GM21723 (cell line): ENCODE measurements around the gene BICD1.
"Not testable (repeated sequence)": the region's sequence is repeated elsewhere in the genome, so short reads cannot be mapped to it uniquely, and the experiment has no call there.

Experiments
- ATAC-seq: cut with Tn5 transposase; IDR thresholded peaks from one replicate; pipeline ENCODE4 v1.9.1; 2021; ENCODE audit warnings: mild to moderate bottlenecking, moderate library complexity; ENCODE audit not compliant: unreplicated experiment

The BICD1 gene

DNA sequence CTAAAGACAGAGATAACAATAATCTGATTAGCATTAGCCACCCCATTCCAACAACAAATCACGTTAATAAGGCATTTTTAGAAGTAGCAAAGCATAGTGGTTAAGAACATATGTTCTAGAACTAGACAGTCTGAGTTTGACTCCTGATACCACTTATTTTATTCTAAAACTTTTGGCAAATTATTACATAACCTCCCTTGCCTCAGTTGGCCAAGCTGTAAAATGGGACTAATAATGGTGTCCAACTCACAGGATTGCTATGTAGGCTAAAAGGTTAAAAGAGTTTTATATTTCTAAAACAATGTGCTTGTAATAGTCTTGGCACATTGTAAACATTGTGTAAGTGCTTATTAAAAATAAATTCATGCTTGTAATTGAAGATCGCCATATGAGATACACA lies 168.0 kb downstream of the BICD1 start:
- no peak for ATAC-seq

DNA sequence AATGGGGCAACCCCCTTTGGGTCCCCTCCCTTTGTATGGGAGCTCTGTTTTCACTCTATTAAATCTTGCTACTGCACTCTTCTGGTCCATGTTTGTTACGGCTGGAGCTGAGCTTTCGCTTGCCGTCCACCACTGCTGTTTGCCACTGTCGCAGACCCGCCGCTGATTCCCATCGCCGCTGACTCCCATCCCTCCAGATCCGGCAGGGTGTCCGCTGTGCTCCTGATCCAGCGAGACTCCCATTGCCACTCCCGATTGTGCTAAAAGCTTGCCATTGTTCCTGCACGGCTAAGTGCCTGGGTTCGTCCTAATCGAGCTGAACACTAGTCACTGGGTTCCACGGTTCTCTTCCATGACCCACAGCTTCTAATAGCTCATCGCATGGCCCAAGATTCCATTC lies 168.9 kb downstream of the BICD1 start:
- ATAC-seq = not testable (repeated sequence)

DNA sequence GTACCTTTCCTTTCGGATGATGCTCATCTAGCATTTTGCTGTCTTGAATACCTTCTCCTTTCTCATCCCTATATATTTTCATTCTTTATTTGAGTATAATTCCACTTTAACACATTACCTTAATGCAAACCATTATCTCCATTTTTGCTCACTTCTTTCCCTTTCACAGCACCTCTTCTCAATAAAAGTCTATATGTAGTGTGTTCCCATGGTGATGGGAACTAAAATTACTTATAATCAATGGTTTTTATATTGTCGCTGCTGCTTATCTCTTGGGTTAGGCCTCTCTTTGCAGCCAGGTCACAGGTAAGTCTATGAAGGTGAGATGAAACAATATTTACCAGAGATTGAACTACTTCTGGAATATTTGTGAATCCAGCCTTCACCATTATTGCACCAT lies 171.1 kb downstream of the BICD1 start:
- no peak for ATAC-seq

DNA sequence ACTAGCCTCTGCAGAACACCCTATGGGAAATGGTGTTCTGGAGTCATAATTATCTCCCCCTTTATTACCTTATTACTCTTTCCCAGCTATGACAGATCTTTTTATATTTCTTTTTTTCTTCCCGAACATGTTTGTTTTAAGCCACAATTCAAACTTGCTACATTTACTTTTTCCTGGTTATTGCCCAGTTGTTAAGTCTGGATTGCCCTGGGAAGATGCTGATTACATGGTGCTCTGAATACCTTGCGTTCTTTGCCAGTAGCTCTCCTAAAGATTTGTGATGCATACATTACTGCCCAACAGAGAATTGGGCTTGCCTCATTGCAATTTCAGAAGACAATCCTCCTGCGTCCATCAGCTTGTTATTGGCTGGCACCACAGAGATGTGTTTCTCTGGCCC lies 174.5 kb downstream of the BICD1 start:
- no peak for ATAC-seq

DNA sequence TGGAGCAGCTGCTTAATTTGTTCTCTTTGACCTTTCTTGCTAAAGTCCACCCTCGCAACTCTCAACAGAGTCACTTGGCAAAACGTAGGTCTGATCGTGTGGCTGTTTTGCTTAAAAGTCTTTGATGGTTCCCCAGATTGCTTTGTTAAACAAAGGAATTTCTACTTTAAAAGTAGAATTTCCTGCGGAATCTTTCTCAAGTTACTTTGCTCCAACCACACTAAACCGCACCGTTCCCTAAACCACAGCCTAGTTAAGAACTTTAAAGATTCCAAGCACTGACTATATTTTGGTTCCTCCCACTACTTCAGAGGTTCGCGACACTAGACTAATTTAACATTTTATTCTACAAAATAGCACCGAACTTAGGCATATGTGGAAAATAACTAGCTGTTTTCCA lies 177.9 kb downstream of the BICD1 start:
- no peak for ATAC-seq

DNA sequence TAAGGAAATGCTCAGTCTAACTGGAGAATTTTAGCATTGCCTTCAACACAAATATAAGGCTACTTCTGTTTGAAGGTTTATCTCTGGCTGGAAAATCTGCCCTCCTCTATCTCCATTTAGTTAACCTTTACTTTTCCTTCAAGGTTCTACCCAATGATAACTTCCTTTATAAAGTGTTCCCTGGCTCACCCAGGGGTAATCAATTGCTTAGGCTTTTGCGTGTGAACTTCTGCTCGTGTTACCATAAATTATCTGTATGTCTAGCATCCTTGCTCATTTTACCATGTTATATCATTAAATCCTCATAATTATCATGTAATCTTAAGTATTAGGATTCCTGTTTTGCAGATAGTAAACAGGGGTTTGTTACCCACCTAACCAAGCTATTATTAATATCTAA lies 178.4 kb downstream of the BICD1 start:
- ATAC-seq = no peak

- ATAC-seq = no peak
Measured at GRCh38 chr12:32285489-32285888, 178.8 kb downstream of the BICD1 start.

GRCh38 chr12:32290411-32290810 lies 183.8 kb downstream of the BICD1 start:
- no peak for ATAC-seq

DNA sequence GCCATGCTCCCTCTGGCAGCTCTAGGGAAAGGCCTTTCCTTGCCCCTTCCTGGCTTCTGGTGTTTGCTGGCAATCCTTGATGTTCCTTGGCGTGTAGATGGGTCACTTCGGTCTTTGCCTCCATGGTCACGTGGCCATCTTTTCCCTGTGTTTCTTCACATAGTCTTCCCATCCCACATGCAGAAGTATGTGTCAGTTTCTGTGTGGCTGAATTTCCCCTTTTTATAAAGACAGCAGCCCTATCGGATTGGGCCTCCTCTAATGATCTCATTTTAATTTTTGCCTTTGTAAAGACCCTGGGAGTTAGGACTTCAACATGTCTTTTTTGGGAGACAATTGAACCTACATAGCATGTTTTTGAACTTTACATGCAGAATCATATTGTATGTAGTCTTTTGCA lies 185.5 kb downstream of the BICD1 start:
- ATAC-seq = no peak

DNA sequence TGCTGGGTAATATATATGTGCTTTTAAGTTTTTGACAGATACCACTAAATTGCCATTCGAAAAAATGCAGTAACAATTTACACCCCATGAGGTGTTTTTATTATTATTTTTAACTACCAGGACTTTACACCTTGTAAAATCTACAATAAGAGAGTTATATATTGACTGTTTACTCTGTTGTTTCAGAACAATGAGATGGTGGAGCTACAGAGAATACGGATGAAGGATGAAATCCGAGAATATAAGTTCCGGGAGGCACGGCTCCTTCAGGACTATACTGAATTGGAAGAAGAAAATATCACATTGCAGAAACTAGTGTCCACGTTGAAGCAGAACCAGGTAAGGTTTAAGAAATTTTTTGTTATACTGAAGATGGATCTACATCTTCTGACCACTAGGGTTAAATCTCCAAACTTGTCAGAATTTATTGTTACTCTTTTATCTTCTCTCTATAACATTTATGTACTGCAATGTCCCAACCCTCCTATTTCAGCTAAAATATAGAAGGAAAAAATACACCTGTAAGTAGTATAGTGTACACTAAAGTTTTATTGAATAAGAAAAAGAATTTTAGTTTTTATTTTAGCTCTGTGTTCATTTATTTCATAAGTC lies 187.3 kb downstream of the BICD1 start:
- no peak for ATAC-seq

DNA sequence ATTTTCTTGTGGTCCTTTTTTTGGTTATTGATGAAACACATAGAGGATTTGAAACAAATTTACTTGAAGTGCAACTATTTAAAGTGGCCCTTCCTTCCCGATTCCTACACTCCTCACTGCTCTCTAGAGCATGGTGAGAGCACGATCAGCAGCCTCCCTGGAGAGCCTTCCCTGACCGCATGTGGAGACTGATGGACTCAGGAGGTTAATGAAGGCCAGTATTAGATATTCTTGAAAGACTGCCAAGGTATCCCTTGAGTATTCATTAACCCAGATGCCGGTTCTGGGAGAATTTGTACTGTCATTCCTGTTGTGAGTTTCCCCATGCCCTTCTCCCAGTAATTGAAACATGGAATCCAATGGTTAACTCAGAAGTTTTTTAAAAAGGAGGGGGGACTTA lies 189.9 kb downstream of the BICD1 start:
- ATAC-seq = no peak

GRCh38 chr12:32298917-32299316 lies 192.3 kb downstream of the BICD1 start:
- ATAC-seq = no peak

- no peak for ATAC-seq
Measured at GRCh38 chr12:32301216-32301615, 194.6 kb downstream of the BICD1 start.

DNA sequence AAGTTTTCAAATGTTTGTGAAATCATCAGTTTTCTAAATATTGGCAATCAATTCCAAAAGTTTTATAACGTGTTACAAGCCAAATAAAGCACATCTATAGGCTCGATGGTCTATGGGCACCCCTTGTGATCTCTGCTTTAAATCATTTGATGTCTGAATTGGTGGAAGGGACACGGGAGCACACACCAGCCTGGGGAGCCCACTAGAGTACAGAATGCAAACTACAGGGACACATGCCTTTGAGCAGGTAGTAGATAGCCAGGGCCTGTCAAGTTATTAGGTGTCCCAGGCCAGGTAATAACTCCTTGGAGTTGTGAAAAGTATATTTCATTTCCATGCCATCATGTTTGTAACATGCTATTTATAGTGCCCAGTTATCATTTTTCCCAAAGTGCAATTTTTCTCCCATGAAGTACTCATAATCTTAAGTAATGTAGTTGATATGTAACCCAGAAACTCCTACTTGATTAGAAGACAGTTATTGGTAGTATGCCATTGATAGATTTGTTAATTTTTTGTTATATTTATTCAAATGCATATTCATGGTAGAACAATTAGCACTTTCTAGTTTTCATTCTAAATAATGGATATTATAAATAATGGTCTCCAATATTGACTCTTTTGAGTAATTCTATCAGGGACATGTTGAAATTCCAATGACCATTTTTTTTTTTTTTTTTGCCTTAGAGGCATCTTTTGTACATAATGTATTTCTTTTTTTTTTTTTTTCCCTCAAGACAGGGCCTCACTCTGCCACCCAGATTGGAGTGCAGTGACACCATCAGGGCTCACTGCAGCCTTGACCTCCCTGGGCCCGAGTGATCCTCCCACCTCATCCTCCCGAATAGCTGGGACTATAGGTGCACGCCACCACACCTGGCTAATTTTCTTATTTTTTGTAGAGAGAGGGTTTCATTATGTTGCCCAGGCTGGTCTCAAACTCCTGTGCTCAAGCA lies 195.8 kb downstream of the BICD1 start:
- ATAC-seq = peak; percentile 91

GRCh38 chr12:32303174-32303549 lies 196.5 kb downstream of the BICD1 start:
- no peak for ATAC-seq

DNA sequence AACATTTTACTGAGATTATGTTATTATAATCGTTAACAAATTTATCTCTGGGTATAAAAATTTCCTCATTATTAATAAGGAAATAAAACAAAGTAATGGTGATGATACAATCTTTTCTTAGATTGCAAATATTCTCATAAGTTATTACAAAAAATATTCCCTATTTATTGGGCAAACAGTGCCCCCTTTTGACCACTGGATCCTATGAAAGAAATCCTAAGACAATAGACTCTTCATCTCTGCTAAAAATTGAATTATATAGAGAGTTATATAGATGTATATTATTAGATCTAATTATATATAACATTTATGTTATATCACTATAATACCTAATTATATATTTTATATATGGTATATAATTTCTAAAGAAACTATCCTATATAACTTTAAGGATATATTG lies 198.5 kb downstream of the BICD1 start:
- no peak for ATAC-seq

- no peak for ATAC-seq
Measured at GRCh38 chr12:32307326-32307725, 200.7 kb downstream of the BICD1 start.

GRCh38 chr12:32309811-32310736 lies 203.4 kb downstream of the BICD1 start:
- ATAC-seq = no peak

DNA sequence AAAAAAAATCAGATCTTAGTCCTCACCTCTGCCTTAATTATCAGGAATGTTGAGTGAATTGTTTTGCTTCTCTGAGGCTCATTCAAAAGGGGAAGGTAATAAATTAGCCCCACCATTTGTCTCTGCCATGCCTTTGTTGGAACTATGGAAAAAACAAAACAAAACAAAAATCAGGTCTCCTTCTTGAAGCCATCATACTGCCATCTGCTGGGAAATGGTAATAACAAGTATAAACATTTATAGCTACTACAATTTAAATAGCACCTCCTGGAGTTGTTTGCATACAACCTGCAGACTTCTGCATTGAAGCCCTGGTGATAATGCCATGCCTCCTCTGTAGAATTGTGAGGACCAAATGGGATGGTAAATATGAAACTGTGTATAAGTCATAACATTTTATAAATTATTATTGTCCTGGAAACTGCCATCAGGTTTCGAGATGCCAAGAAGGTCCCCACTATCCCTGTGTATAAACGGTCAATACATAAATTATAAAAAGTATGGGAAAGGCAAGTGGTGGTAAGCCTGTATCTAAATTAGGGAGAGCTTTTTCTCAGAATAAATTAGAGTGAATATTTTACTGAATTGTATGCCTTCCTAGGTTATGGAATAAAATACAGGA lies 205.5 kb downstream of the BICD1 start:
- ATAC-seq = no peak

DNA sequence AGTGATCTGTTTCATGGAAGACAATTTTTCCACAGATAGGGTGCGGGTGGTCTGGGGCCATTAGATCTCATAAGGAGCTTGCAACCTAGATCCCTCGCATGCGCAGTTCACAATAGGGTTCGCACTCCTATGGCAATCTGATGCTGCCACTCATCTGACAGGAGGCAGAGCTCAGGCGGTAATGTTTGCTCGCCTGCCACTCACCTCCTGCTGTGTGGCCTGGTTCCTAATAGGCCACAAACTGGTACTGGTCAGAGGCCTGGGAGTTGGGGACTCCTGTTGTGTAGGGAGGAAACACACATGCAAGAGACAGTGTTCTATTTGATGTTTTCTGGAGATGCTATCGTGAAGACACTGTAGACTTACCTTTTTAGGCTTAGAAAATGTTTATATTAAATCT lies 215.7 kb downstream of the BICD1 start:
- ATAC-seq = no peak

DNA sequence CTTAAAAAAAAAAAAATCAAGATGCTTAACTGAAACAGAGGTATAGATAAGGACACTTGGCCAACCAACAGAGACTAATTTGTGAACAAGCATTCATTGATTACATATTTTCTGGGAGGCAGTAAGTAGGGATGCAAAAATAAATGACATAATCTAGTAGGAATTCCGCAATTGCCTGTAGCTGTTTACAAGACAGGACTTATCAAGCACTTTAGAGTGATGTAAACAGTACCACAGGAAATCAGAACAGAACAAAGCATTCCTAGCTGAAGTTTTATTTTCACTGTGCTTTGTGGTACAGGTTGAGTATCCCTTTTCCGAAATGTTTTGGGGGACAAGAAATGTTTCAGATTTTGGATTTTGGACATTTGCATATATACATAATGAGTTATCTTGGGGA lies 224.5 kb downstream of the BICD1 start:
- ATAC-seq = no peak
